GM12878 (cell line): ENCODE data around the gene SDCCAG8. TPM values are rescaled to one million over a fixed set of nuclear protein-coding genes. Genes with fewer than 3 reads are reported as not detected.

Source experiments
- CEBPZ ChIP-seq: fragments of 150-350 bp; IDR thresholded peaks from 2 replicates; pipeline ENCODE4 v1.6.1; 2016; ENCODE audit warnings: low read depth, low read length
- EP300 ChIP-seq, 2 experiments: fragments of 150-350 bp in 1 of 2; IDR thresholded peaks; 2 replicates each; pipeline ENCODE4 v1.6.1; 2011 to 2012; ENCODE audit warnings: low read depth in 2 of 2, low read length in 2 of 2, borderline replicate concordance in 1 of 2, improper control_type of control experiment in 1 of 2, inconsistent platforms in 1 of 2; ENCODE audit not compliant: control insufficient read depth in 1 of 2
- MEF2B ChIP-seq: fragments of 450-650 bp; IDR thresholded peaks from 2 replicates; pipeline ENCODE4 v1.6.1; 2018; ENCODE audit warnings: mild to moderate bottlenecking, moderate library complexity; ENCODE audit not compliant: partially characterized antibody, poor library complexity, severe bottlenecking
- polyA plus RNA-seq, 11 experiments: library from polyadenylated mRNA; depleted of rRNA in 4 of 11; unstranded in 6 of 11; stranded (reverse) in 5 of 11; fragments of >200 nt; fragmentation: Nextera tagmentation in 4 of 11; fragmentation: Illumina TruSeq in 1 of 11; extraction: Ambion mirVana in 4 of 11; extraction: Trizol in 1 of 11; gene quantifications; 1 replicate in 1 of 11; 2 replicates in 10 of 11; pipeline versions ENCODE4 v1.2.1 to v1.2.3, GENCODE V29; 2011 to 2016; ENCODE audit warnings: inconsistent platforms in 2 of 11, missing spikeins in 2 of 11, low read depth in 1 of 11
- total RNA-seq, 4 experiments: library from RNA; depleted of rRNA in 3 of 4; stranded (reverse); fragments of >200 nt in 3 of 4; fragmentation: Illumina TruSeq in 1 of 4; extraction: Trizol in 1 of 4; gene quantifications; 2 replicates each; pipeline versions ENCODE4 v1.2.1 to v1.2.3, GENCODE V29; 2013 to 2021
- TF ChIP-seq, protein P1 (sequence below): fragments of 450-650 bp; IDR thresholded peaks from 2 replicates; pipeline ENCODE4 v1.6.1; 2018; ENCODE audit warnings: borderline replicate concordance, mild to moderate bottlenecking; ENCODE audit not compliant: partially characterized antibody
- TF ChIP-seq, protein P2 (sequence below): fragments of 450-650 bp; IDR thresholded peaks from 2 replicates; pipeline ENCODE4 v1.6.1; 2016; ENCODE audit warnings: mild to moderate bottlenecking

Gene SDCCAG8
- total and polyA plus RNA-seq, 10 of the 15 experiments (the other 5 are each of a cell fraction or from before 2014, with no cell fraction given), result 15.0 to 25.6 (median 20.6) TPM

DNA sequence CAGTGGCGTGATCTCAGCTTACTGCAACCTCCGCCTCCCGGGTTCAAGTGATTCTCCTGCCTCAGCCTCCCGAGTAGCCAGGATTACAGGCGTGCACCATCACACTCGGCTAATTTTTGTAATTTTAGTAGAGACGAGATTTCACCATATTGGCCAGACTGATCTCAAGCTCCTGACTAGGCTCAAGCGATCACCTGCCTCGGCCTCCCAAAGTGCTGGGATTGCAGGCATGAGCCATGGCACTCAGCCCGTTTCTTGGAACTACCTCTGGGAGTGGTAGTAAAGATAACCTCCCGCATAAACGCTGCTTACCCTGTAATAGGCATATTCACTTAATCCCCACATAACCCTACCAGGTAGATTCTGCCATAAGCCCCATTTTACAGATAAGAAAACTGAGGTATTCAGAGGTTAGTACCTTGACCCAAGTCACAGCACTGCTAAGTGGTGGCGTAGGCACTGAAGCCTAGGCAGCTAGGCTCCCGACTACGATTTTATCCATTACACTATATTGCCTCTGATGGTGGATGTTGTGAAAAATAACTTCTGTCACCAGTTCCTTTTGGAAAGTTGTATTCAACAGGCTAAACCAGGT lies 143.8 kb downstream of the SDCCAG8 start (continued):
- TF ChIP-seq CEBPZ (no peak), MEF2B (no peak), EP300 (IDR thresholded peaks at IDR 0.05; ENCODE audit: borderline replicate concordance in 1 of 2, control insufficient read depth in 1 of 2, low read depth in 2 of 2, low read length in 2 of 2) (no peak)
- TF ChIP-seq, protein P1, sequence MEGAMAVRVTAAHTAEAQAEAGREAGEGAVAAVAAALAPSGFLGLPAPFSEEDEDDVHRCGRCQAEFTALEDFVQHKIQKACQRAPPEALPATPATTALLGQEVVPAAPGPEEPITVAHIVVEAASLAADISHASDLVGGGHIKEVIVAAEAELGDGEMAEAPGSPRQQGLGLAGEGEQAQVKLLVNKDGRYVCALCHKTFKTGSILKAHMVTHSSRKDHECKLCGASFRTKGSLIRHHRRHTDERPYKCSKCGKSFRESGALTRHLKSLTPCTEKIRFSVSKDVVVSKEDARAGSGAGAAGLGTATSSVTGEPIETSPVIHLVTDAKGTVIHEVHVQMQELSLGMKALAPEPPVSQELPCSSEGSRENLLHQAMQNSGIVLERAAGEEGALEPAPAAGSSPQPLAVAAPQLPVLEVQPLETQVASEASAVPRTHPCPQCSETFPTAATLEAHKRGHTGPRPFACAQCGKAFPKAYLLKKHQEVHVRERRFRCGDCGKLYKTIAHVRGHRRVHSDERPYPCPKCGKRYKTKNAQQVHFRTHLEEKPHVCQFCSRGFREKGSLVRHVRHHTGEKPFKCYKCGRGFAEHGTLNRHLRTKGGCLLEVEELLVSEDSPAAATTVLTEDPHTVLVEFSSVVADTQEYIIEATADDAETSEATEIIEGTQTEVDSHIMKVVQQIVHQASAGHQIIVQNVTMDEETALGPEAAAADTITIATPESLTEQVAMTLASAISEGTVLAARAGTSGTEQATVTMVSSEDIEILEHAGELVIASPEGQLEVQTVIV, result no peak
- TF ChIP-seq, protein P2, sequence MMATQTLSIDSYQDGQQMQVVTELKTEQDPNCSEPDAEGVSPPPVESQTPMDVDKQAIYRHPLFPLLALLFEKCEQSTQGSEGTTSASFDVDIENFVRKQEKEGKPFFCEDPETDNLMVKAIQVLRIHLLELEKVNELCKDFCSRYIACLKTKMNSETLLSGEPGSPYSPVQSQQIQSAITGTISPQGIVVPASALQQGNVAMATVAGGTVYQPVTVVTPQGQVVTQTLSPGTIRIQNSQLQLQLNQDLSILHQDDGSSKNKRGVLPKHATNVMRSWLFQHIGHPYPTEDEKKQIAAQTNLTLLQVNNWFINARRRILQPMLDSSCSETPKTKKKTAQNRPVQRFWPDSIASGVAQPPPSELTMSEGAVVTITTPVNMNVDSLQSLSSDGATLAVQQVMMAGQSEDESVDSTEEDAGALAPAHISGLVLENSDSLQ, result no peak
